ENCODE results near the gene BTBD6. TPM values are rescaled to one million over a fixed set of nuclear protein-coding genes. Genes with fewer than 3 reads are reported as not detected.

The BTBD6 gene
- total and polyA plus RNA-seq, 2 of the 8 experiments (the other 6 are each of a cell fraction or from before 2014, with no cell fraction given), result 10.1 to 10.2 TPM

- TF ChIP-seq CHD7 (IDR thresholded peaks at IDR 0.05; ENCODE audit: insufficient replicate concordance, low read length), result no peak
- TF ChIP-seq TBP (IDR thresholded peaks at IDR 0.05; ENCODE audit: low read depth, low read length), result no peak
- TF ChIP-seq CTCF (IDR thresholded peaks at IDR 0.05; ENCODE audit: control extremely low read depth in 1 of 3, insufficient read depth in 1 of 3, low read depth in 1 of 3, low read length in 3 of 3), result no peak
- TF ChIP-seq CEBPB (IDR thresholded peaks at IDR 0.05; ENCODE audit: low read depth, low read length), result no peak
- no peak for TF ChIP-seq BCL11A (IDR thresholded peaks at IDR 0.05; ENCODE audit: low read depth in 2 of 2, low read length in 2 of 2)
- TF ChIP-seq PHF8 (conservative IDR thresholded peaks at IDR 0.05; ENCODE audit: low read depth, low read length), result no peak
- TF ChIP-seq RNF2 (IDR thresholded peaks at IDR 0.05; ENCODE audit: borderline replicate concordance, low read depth, low read length, missing control alignments, poor library complexity, severe bottlenecking), result no peak
- TF ChIP-seq HDAC6 (IDR thresholded peaks at IDR 0.05; ENCODE audit: low read depth, low read length), result no peak
- no peak for TF ChIP-seq SRF (IDR thresholded peaks at IDR 0.05; ENCODE audit: low read depth, low read length)
Measured at GRCh38 chr14:105217774-105218173, 30.6 kb upstream of the BTBD6 start (continued).

Measured in H1 (cell line).